ENCODE data around the gene CACNA2D4. TPM values are rescaled to one million over a fixed set of nuclear protein-coding genes. Genes with fewer than 3 reads are reported as not detected.

Gene CACNA2D4
- total and polyA plus RNA-seq, 2 of the 13 experiments (the other 11 are each of a cell fraction or from before 2014, with no cell fraction given) = 14.2 to 136 TPM

DNA sequence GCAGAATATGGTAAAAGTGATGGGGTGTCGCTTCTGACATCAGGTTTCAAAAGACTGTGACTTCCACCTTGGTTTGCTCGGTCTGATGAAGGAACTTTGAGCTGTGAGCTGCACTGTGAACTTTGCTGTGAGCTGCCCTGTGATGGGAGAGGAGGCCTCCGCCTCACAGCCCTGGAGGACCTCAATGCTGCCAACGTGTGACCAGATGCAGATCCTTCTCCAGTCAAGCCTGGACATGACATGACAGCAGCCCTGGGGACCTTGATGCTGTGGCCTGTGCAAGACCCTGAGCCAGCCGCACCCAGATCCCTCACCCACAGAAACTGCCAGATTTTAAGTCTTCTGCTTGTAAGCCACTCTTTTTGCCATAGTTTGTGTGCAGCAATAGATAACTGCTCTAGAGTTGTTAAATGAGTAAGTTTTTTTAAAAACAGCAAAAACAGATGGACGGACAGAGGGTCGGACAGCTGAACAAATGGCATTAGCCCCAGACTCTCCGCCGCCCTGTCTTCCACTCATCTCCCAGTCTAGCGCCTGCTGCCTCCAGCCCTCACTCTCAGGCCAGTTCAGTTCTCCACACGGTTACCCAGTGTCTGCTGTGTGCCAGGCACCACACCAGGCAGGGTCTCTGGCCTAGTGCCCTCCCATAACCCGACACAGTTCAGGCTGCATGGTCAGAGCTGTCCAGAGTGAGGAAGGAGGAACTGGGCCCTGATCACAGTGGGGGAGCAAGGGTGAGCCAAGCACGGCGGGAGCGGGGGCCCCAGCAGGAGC lies 111.2 kb downstream of the CACNA2D4 start:
- WGBS (ENCODE audit: low lambda C conversion rate) = 84% methylated on average over 13 of the region's 15 CpGs
- H3K36me3 ChIP-seq (replicated peaks in 1 of 2; ENCODE audit: control insufficient read depth in 1 of 2, insufficient read depth in 2 of 2, low read length in 2 of 2) = no peaks in the 10 kb centered on the region
- in situ Hi-C loops (cut with HindIII; ENCODE audit: extremely low pct_ligation_motif_present, low pct_unique_long_range_greater_than_20kb) = loop anchor here (10.0 kb wide), 1 partner anchor 228 kb away; no protein-coding TSS in a partner anchor
- peak; percentile 59 for ATAC-seq
- peaks cover 76% of the 10 kb centered on the region for H3K4me1 ChIP-seq (ENCODE audit: insufficient read depth, low read length)
- H3K4me2 ChIP-seq (ENCODE audit: low read depth, low read length) = peak overlapping the region; percentile 32
- CTCF ChIA-PET (ENCODE audit: low intra/inter-chr PET ratio, low total read pairs) = no interaction called here
- FAIRE-seq = peak; percentile 73
- POLR2A ChIA-PET = no interaction called here
- BruUV-seq (replicated peaks) = no TSS peak
- H4K20me1 ChIP-seq (ENCODE audit: insufficient read depth, low read length) = no peaks in the 10 kb centered on the region
- H3K27ac ChIP-seq (ENCODE audit: extremely low read length, insufficient read depth, low read length) = peak overlapping the region; percentile 31
- intact Hi-C loops (cut with micrococcal nuclease; ENCODE audit: unreplicated experiment) = no loop called here
- no peak overlapping the region for H3K9ac ChIP-seq (ENCODE audit: insufficient read depth, low read depth, low read length)
- no peaks in the 10 kb centered on the region for H3K27me3 ChIP-seq (ENCODE audit: control insufficient read depth in 1 of 2, insufficient read depth in 2 of 2, low read length in 2 of 2)
- H2AFZ ChIP-seq (ENCODE audit: low read length) = no peak overlapping the region
- peaks cover 4% of the 10 kb centered on the region for H3K79me2 ChIP-seq (ENCODE audit: insufficient read depth, low read length)
- DNase-seq (ENCODE audit: low spot score) = peak; percentile 51
- no peak overlapping the region; a peak in 1 of 6 replicates for H3K4me3 ChIP-seq (replicated peaks in 1 of 3; ENCODE audit: insufficient read depth in 1 of 3, low read depth in 2 of 3, low read length in 3 of 3)
- H3K9me3 ChIP-seq (ENCODE audit: low read length) = no peaks in the 10 kb centered on the region
- TF ChIP-seq RBFOX2 (IDR thresholded peaks at IDR 0.05; ENCODE audit: low read depth, low read length) = no peak
- no peak for TF ChIP-seq MIER2 (CRISPR knock-in tag; IDR thresholded peaks at IDR 0.05)
- TF ChIP-seq SPEN (CRISPR knock-in tag; IDR thresholded peaks at IDR 0.05; ENCODE audit: low read depth) = peak; percentile 61; the same call in 1 of the 2 replicates
- TF ChIP-seq SMARCE1 (IDR thresholded peaks at IDR 0.05; ENCODE audit: borderline replicate concordance) = no peak
- peak; percentile 52 for TF ChIP-seq SAP130 (CRISPR knock-in tag; IDR thresholded peaks at IDR 0.05; ENCODE audit: low read depth)
- peak; percentile 57; the same call in 1 of the 2 replicates for TF ChIP-seq SALL1 (CRISPR knock-in tag; IDR thresholded peaks at IDR 0.05)
- no peak for TF ChIP-seq BRCA1 (CRISPR knock-in tag; IDR thresholded peaks at IDR 0.05)
- no peak for TF ChIP-seq RFX1 (IDR thresholded peaks at IDR 0.05)
- TF ChIP-seq, protein P1, sequence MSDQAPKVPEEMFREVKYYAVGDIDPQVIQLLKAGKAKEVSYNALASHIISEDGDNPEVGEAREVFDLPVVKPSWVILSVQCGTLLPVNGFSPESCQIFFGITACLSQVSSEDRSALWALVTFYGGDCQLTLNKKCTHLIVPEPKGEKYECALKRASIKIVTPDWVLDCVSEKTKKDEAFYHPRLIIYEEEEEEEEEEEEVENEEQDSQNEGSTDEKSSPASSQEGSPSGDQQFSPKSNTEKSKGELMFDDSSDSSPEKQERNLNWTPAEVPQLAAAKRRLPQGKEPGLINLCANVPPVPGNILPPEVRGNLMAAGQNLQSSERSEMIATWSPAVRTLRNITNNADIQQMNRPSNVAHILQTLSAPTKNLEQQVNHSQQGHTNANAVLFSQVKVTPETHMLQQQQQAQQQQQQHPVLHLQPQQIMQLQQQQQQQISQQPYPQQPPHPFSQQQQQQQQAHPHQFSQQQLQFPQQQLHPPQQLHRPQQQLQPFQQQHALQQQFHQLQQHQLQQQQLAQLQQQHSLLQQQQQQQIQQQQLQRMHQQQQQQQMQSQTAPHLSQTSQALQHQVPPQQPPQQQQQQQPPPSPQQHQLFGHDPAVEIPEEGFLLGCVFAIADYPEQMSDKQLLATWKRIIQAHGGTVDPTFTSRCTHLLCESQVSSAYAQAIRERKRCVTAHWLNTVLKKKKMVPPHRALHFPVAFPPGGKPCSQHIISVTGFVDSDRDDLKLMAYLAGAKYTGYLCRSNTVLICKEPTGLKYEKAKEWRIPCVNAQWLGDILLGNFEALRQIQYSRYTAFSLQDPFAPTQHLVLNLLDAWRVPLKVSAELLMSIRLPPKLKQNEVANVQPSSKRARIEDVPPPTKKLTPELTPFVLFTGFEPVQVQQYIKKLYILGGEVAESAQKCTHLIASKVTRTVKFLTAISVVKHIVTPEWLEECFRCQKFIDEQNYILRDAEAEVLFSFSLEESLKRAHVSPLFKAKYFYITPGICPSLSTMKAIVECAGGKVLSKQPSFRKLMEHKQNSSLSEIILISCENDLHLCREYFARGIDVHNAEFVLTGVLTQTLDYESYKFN (CRISPR knock-in tag; conservative IDR thresholded peaks at IDR 0.05) = peak; percentile 66
- 0 out of 2 replicates have a peak, but pooled peaks have one; percentile 46 for TF ChIP-seq HDAC2 (CRISPR knock-in tag; IDR thresholded peaks at IDR 0.05)
- TF ChIP-seq, protein P2, sequence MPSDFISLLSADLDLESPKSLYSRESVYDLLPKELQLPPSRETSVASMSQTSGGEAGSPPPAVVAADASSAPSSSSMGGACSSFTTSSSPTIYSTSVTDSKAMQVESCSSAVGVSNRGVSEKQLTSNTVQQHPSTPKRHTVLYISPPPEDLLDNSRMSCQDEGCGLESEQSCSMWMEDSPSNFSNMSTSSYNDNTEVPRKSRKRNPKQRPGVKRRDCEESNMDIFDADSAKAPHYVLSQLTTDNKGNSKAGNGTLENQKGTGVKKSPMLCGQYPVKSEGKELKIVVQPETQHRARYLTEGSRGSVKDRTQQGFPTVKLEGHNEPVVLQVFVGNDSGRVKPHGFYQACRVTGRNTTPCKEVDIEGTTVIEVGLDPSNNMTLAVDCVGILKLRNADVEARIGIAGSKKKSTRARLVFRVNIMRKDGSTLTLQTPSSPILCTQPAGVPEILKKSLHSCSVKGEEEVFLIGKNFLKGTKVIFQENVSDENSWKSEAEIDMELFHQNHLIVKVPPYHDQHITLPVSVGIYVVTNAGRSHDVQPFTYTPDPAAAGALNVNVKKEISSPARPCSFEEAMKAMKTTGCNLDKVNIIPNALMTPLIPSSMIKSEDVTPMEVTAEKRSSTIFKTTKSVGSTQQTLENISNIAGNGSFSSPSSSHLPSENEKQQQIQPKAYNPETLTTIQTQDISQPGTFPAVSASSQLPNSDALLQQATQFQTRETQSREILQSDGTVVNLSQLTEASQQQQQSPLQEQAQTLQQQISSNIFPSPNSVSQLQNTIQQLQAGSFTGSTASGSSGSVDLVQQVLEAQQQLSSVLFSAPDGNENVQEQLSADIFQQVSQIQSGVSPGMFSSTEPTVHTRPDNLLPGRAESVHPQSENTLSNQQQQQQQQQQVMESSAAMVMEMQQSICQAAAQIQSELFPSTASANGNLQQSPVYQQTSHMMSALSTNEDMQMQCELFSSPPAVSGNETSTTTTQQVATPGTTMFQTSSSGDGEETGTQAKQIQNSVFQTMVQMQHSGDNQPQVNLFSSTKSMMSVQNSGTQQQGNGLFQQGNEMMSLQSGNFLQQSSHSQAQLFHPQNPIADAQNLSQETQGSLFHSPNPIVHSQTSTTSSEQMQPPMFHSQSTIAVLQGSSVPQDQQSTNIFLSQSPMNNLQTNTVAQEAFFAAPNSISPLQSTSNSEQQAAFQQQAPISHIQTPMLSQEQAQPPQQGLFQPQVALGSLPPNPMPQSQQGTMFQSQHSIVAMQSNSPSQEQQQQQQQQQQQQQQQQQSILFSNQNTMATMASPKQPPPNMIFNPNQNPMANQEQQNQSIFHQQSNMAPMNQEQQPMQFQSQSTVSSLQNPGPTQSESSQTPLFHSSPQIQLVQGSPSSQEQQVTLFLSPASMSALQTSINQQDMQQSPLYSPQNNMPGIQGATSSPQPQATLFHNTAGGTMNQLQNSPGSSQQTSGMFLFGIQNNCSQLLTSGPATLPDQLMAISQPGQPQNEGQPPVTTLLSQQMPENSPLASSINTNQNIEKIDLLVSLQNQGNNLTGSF (CRISPR knock-in tag; IDR thresholded peaks at IDR 0.05) = no peak
- TF ChIP-seq RARA (CRISPR knock-in tag; IDR thresholded peaks at IDR 0.05) = peak; percentile 41; the same call in 1 of the 2 replicates
- no peak for TF ChIP-seq MTA1 (CRISPR knock-in tag; IDR thresholded peaks at IDR 0.05; ENCODE audit: borderline replicate concordance)
- TF ChIP-seq, protein P3, sequence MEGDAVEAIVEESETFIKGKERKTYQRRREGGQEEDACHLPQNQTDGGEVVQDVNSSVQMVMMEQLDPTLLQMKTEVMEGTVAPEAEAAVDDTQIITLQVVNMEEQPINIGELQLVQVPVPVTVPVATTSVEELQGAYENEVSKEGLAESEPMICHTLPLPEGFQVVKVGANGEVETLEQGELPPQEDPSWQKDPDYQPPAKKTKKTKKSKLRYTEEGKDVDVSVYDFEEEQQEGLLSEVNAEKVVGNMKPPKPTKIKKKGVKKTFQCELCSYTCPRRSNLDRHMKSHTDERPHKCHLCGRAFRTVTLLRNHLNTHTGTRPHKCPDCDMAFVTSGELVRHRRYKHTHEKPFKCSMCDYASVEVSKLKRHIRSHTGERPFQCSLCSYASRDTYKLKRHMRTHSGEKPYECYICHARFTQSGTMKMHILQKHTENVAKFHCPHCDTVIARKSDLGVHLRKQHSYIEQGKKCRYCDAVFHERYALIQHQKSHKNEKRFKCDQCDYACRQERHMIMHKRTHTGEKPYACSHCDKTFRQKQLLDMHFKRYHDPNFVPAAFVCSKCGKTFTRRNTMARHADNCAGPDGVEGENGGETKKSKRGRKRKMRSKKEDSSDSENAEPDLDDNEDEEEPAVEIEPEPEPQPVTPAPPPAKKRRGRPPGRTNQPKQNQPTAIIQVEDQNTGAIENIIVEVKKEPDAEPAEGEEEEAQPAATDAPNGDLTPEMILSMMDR (CRISPR knock-in tag; IDR thresholded peaks at IDR 0.05) = peak; percentile 40; the same call in 1 of the 2 replicates
